Tibial artery (tissue), 4 donors: Measurements from ENCODE around the gene PHRF1.

Source experiments
- DNase-seq, 2 donors: peaks; one replicate each; pipeline ENCODE4 v3.0.0-alpha.2; 2019
- H3K27ac ChIP-seq, 2 donors: fragments of 200-600 bp; sonication (generic) in 1 of 2; 1 replicate in 1 of 2; 2 replicates in 1 of 2; pipeline ENCODE4 v1.5.1; 2018 to 2019; ENCODE audit warnings: mild to moderate bottlenecking in 1 of 2
- H3K27me3 ChIP-seq, 2 donors: fragments of 200-600 bp; sonication (generic) in 1 of 2; one replicate each; pipeline versions ENCODE4 v1.5.1 to v1.6.0; 2016 to 2019
- H3K36me3 ChIP-seq, 3 donors: fragments of 200-600 bp; sonication (generic) in 2 of 3; one replicate each; pipeline ENCODE4 v1.5.1; 2016 to 2019; ENCODE audit warnings: mild to moderate bottlenecking in 2 of 3
- H3K4me1 ChIP-seq, 4 donors: fragments of 200-600 bp; sonication (generic) in 2 of 4; 1 replicate in 3 of 4; 2 replicates in 1 of 4; pipeline ENCODE4 v1.5.1; 2016 to 2019
- H3K4me3 ChIP-seq, 2 donors: fragments of 200-600 bp; sonication (generic) in 1 of 2; 1 replicate in 1 of 2; 2 replicates in 1 of 2; pipeline ENCODE4 v1.5.1; 2018 to 2019; ENCODE audit warnings: mild to moderate bottlenecking in 2 of 2
- H3K9me3 ChIP-seq, 3 donors: fragments of 200-600 bp; sonication (generic) in 1 of 3; one replicate each; pipeline ENCODE4 v1.5.1; 2016 to 2019
- intact Hi-C: fragments of 100-400 bp; cut with DNase I; formaldehyde crosslinking; loops from one replicate; pipeline ENCODE4 v1.15.0; 2023; ENCODE audit warnings: low total_unique reads
- TF ChIP-seq, protein P1 (sequence below), 2 experiments: fragments of 200-600 bp in 1 of 2; fragments of 450-650 bp in 1 of 2; IDR thresholded peaks; one replicate each; pipeline ENCODE4 v1.5.1; 2017 to 2019; ENCODE audit warnings: antibody characterized with exemption in 2 of 2, mild to moderate bottlenecking in 1 of 2, moderate library complexity in 1 of 2

Gene PHRF1

DNA sequence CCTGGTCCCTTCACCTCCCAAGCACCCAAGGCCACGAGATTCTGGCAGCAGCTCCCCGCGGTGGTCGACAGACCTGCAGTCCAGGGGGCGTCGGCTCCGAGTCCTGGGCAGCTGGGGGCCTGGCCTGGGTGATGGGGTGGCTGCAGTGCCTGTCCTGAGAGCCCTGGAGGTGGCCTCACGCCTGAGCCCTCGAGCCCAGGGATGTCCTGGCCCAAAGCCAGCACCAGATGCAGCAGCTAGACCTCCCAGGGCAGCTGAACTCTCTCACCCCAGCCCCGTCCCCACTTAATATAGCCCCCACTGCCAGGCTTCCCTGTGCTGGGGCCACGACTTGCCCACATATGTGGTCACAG lies 22.3 kb upstream of the PHRF1 start:
- Histone ChIP-seq H3K36me3 (no peaks in the 10 kb centered on the region), H3K4me1 (peaks cover 0 to 23% (median 18%) of the 10 kb centered on the region in 4 donors), H3K27ac (no peak overlapping the region), H3K27me3 (peaks cover 13 to 99% of the 10 kb centered on the region in 2 donors), H3K4me3 (no peak overlapping the region), H3K9me3 (no peaks in the 10 kb centered on the region)
- DNase-seq, result no peak
- TF ChIP-seq, protein P1, sequence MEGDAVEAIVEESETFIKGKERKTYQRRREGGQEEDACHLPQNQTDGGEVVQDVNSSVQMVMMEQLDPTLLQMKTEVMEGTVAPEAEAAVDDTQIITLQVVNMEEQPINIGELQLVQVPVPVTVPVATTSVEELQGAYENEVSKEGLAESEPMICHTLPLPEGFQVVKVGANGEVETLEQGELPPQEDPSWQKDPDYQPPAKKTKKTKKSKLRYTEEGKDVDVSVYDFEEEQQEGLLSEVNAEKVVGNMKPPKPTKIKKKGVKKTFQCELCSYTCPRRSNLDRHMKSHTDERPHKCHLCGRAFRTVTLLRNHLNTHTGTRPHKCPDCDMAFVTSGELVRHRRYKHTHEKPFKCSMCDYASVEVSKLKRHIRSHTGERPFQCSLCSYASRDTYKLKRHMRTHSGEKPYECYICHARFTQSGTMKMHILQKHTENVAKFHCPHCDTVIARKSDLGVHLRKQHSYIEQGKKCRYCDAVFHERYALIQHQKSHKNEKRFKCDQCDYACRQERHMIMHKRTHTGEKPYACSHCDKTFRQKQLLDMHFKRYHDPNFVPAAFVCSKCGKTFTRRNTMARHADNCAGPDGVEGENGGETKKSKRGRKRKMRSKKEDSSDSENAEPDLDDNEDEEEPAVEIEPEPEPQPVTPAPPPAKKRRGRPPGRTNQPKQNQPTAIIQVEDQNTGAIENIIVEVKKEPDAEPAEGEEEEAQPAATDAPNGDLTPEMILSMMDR (IDR thresholded peaks at IDR 0.05), result no peak
- intact Hi-C loops, result loop anchor here (2.0 kb wide), 1 partner anchor 175 kb away; no protein-coding TSS in a partner anchor

DNA sequence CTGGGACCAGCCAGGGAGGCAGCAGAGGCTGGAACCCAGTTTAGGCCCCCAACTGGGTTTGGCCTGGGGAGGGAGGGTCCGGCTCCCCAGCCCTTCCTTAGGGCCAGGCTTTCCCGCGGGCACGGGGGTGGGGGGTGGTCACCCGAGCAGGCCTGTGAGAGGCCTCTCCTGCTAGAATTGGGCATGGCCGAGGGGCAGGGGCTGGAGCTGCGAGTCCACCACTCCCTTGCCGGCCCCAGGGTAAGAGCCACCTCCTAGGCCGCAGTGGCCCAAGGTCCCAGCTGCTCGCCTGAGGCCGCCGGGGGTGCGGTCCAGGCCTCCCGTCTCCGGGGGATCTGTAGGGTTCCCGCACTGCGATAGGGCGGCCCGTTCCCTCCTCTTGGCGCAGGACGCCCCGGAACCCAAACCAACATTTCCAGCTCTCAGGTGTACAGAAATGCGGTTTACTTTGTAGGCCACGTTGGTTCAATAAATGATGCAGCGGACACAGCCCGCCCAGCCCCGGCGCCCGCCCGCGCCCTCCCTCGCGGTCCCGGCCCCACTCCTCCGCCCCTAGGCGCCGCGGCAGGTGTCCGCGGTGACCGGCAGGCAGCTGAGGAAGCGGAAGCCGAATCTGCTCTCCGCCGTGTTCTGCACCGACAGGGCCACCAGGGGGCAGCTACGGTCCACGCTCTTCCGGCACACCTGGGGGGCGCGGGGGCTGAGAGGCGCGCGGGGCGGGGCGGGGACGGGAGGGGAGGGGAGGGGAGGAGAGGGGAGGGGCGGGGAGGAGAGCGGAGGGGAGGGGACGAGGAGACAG lies 21.6 kb upstream of the PHRF1 start:
- Histone ChIP-seq H3K4me1 (peaks cover 0 to 23% (median 18%) of the 10 kb centered on the region in 4 donors), H3K36me3 (no peaks in the 10 kb centered on the region), H3K27me3 (peaks cover 13 to 100% of the 10 kb centered on the region in 2 donors), H3K9me3 (no peaks in the 10 kb centered on the region), H3K27ac (no peak overlapping the region), H3K4me3 (peak overlapping the region in 1 of 2 donors; percentile 35)
- DNase-seq, result no peak
- intact Hi-C loops, result loop anchor here (2.0 kb wide), 1 partner anchor 174 kb away; no protein-coding TSS in a partner anchor
- TF ChIP-seq, protein P1 (IDR thresholded peaks at IDR 0.05), result peak; percentile 47 to 54

GRCh38 chr11:555227-555779 lies 21.0 kb upstream of the PHRF1 start:
- Histone ChIP-seq H3K4me1 (peaks cover 0 to 29% (median 22%) of the 10 kb centered on the region in 4 donors), H3K36me3 (no peaks in the 10 kb centered on the region), H3K27me3 (peaks cover 13 to 94% of the 10 kb centered on the region in 2 donors), H3K4me3 (peak overlapping the region in 1 of 2 donors; percentile 35), H3K27ac (no peak overlapping the region), H3K9me3 (no peaks in the 10 kb centered on the region)
- TF ChIP-seq, protein P1 (IDR thresholded peaks at IDR 0.05), result peak in 1 of 2 experiments; percentile 11
- intact Hi-C loops, result loop anchor here (2.0 kb wide), 1 partner anchor 173 kb away; no protein-coding TSS in a partner anchor
- DNase-seq, result no peak

DNA sequence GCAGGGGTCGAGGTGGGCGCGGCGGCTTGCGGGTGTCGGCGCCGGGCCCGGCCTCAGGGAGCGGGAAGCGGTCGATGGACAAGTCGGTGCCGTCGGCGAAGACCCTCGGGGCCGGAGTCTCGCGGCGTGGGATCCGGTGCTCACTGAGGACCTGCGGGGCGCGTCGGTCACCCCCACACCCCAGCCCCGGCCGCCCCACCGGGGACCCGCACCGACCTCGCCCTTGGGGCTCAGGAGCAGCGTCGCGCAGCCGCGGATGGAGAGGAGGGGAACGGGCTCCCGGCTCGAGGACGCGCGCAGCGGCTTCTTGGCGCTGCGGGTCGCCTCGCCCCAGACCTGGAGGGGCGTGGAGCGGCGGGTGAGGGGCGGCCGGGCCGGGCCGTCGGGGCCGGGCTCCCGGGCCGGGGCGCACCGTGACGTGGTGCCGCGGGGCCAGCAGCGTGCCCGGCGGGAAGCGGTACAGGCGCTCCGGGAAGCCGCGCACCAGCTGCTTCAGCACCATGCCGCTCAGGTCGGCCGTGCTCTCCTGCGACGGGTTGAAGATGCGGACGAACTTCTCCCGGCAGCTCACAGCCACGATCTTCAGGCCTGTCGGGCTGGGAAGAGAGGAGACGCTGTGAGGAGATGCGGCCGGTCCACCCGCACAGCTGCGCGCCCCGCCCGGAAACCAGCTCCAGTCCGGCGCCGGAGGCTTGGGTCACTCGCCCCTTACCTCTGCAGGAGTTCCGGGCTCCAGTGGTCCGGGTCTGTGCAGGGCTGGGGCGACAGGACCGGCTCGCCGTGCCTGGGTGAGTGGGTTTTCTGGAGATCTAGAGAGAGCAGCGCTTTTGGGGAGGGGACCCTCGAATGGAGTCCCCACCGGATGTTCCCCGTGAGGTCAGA lies 20.2 kb upstream of the PHRF1 start:
- TF ChIP-seq, protein P1 (IDR thresholded peaks at IDR 0.05), result no peak
- peaks cover 0 to 33% (median 24%) of the 10 kb centered on the region in 4 donors for H3K4me1 ChIP-seq
- no peaks in the 10 kb centered on the region for H3K36me3 ChIP-seq
- H3K9me3 ChIP-seq, result no peaks in the 10 kb centered on the region
- DNase-seq, result no peak
- intact Hi-C loops, result loop anchor here (2.0 kb wide), 1 partner anchor 173 kb away; no protein-coding TSS in a partner anchor
- peaks cover 13 to 87% of the 10 kb centered on the region in 2 donors for H3K27me3 ChIP-seq
- H3K4me3 ChIP-seq, result no peak overlapping the region
- H3K27ac ChIP-seq, result no peak overlapping the region

- H3K4me3 ChIP-seq, result no peak overlapping the region
- no peaks in the 10 kb centered on the region for H3K9me3 ChIP-seq
- intact Hi-C loops, result no loop called here
- H3K4me1 ChIP-seq, result peaks cover 0 to 40% (median 31%) of the 10 kb centered on the region in 4 donors
- TF ChIP-seq, protein P1 (IDR thresholded peaks at IDR 0.05), result no peak
- peaks cover 13 to 80% of the 10 kb centered on the region in 2 donors for H3K27me3 ChIP-seq
- H3K27ac ChIP-seq, result no peak overlapping the region
- no peaks in the 10 kb centered on the region for H3K36me3 ChIP-seq
- DNase-seq, result no peak
Observed at GRCh38 chr11:556662-557256, 19.5 kb upstream of the PHRF1 start.
